Dermis blood vessel endothelial cell (primary cell): Measurements from ENCODE around the gene KLRG1. TPM values are rescaled to one million over a fixed set of nuclear protein-coding genes. Genes with fewer than 3 reads are reported as not detected.
A peak's percentile ranks its signal among the peaks of the same experiment; 100 is the strongest.

Experiments used
- DNase-seq: peaks from one replicate; pipeline ENCODE4 v3.0.0; 2010
- total RNA-seq: library from RNA; depleted of rRNA; stranded (reverse); fragments of >200 nt; gene quantifications from 2 replicates; pipeline ENCODE4 v1.2.3, GENCODE V29; 2014

The KLRG1 gene
- total RNA-seq, 1 donor from 2014 or later = 0.68 TPM

- no peak for DNase-seq
These were observed 54.4 kb downstream of the KLRG1 start for GRCh38 chr12:9043766-9044165.

GRCh38 chr12:9047105-9047504 is 57.8 kb downstream of the KLRG1 start:
- DNase-seq = no peak

GRCh38 chr12:9048930-9049329 is 59.6 kb downstream of the KLRG1 start:
- DNase-seq = no peak

GRCh38 chr12:9049520-9050133 is 60.3 kb downstream of the KLRG1 start:
- DNase-seq = peak; percentile 73

GRCh38 chr12:9050521-9051157 is 61.3 kb downstream of the KLRG1 start:
- DNase-seq = no peak

- DNase-seq = no peak
These were observed 61.8 kb downstream of the KLRG1 start for GRCh38 chr12:9051158-9051550.

- no peak for DNase-seq
These were observed 63.3 kb downstream of the KLRG1 start for GRCh38 chr12:9052610-9053009.

Other genes with a start within 250 kb of the KLRG1 start
- 0.28 TPM in 1 of 2 replicates, not detected in the other for gene A2ML1, start 166.9 kb upstream of the KLRG1 start, total RNA-seq
- gene PHC1, start 75.0 kb upstream of the KLRG1 start, total RNA-seq = 15.0 and 20.6 TPM in 2 replicates
- gene M6PR, start 39.9 kb upstream of the KLRG1 start, total RNA-seq = 111 and 155 TPM in 2 replicates
- gene A2M, start 126.4 kb downstream of the KLRG1 start, total RNA-seq = 14.0 and 180 TPM in 2 replicates
- 0.70 and 2.4 TPM in 2 replicates for gene PZP, start 218.8 kb downstream of the KLRG1 start, total RNA-seq